ENCODE measurements around the gene OR2F2.

Gene OR2F2

DNA sequence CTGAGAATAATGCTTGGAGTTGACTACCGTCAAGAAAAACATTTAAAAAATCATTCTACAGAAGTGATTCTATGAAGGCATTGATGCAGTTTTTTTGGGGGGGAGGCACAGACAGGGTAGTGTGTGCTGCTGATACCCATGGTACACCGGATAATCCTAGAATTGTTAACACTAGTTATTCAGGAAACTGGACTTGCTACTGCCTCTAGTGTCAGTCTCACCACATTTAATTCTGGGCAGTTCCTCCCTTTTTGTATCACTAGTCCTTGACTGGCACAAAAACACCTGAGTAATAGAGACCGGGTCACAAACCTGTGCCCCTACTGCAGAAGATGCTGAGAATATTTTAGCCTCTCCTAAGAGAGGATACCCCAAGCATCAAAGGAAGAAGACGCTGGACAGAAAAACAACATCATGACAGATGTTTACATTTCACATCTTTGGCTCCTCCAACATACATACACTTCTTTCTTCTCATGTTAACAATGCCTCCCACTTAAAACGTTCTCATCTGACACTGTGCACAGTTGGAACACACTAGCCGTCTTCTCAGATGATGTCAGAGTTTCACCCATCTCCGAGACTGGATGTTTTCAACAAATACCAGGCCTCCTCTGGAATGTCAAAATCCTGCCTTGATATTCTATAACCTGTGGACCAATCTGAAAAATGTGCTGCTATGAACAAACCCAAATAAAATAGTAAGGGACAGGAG, 19.9 kb upstream of the OR2F2 start:
- no peak for DNase-seq

- DNase-seq = no peak
Measured at GRCh38 chr7:143924851-143925250, 10.2 kb upstream of the OR2F2 start.

DNA sequence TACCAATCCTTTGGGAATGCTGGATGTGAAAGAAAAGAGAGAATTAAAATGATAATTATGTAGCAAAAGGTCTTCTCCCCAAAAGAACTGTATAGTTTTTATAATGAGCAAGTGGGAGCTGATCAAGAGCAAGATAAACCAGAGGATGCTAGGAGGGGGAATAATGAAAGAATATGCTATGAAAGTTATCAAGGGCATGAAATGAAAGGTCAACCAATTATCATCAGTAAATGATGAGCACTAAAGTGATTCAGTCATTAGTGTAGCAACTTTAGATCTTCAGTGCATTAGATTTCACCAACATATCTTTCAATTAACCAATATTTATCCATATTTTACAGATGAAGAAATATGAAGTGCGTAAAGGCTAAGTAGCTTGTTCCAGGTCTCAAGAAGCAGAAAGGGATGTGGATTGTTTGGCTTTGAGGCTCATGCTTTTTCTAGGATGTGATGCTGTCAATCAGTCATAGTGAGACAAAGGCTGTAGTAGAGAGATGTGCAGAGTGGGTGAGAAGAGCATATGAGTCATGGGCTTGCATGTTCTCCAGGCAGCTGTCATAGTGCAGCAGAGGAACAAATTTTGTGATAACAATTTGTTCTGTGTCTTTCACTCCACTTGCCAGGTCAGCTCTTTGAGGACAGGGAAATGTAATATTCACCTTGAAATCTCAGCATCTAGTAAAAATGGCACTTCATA, 5.7 kb upstream of the OR2F2 start:
- DNase-seq = no peak

GRCh38 chr7:143931739-143932138, 3.3 kb upstream of the OR2F2 start:
- DNase-seq = no peak

DNA sequence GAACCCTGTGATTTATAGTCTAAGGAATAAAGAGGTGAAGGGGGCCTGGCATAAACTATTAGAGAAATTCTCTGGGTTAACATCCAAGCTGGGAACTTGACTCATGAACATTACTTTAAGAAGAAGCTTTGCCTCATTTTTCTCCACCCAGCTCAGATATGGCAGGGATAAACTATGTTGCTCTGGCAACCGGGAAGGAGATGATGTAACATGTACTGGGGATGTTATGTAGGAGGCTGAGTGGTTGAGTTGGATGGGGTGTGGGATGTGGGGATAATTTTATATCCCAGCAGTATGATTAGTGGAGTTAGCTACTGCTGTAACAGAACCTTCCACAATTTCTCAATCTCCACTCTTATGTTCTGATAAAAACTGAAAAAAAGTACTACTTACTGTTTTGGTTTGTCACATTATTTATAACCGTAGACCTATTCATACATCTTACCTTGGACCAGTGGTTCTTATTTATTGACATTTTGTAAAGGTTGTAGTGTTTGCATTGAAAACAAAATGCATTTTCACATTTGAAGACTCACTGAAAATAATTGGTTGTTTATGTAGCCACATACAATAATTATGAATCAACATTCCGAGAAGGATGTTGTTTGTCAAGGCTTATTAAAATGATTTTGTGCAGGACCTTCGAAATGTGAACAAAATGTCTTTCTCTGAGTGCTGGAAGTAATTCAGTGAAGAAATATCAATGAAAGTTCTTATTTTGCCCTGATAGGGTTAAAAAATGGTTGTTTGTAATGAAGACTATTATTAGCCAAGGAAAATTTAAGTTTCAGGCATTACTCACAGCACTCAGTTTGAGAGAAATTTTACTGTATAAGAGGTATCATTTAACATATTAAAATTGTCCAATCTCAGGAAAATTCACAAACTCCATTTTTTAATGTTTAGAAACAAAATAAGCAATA, 1.3 kb downstream of the OR2F2 start:
- DNase-seq = no peak

- DNase-seq = no peak
Measured at GRCh38 chr7:143938379-143939243, 3.6 kb downstream of the OR2F2 start.

- DNase-seq = no peak
Measured at GRCh38 chr7:143945423-143945822, 10.4 kb downstream of the OR2F2 start.

DNA sequence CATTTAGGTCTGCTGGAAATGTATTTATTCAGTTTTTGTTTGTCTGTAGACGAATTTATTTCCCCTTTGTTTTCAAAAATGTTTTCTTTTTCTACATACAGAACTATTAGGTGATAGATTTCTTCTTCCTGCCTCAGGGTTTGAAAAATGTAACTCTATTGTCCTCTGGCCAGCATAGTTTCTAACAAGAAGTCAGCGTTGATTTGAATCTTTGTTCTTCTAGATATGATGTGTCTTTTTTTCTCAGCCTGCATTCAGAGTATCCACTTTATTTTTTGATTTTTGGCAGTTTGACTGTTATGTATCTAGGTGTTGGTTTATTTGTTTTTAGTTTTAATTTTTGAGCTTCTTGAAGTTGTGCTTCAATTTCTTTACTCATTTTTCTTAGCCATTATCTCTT, 12.1 kb downstream of the OR2F2 start:
- no peak for DNase-seq

GRCh38 chr7:143948733-143949132, 13.7 kb downstream of the OR2F2 start:
- no peak for DNase-seq

- DNase-seq = no peak
Measured at GRCh38 chr7:143953421-143953820, 18.4 kb downstream of the OR2F2 start.

DNA sequence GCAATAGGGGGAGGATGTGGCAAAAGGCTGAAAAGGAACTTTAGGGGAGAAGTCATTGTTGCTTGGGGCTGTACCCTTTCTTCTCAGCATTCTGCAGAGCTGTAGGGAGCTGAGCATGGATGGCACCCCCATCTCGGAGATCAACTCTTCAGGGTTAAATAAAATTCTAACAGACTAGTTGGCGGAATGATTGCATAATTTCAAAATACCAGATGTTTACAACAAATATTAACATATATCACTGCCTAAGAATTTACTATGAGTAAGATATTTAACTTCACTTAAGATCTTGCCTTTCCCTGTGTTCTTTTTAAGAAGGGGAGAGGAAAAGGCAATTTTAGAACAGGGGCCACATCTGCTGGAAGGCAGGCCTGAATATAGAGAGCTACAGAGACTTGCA, 19.1 kb downstream of the OR2F2 start:
- no peak for DNase-seq

GRCh38 chr7:143954544-143954943, 19.5 kb downstream of the OR2F2 start, which contains the start of gene OR2F1:
OR2F1 (plus strand) TSS chr7:143954844; CDS start chr7:143959971, 5,127 bp downstream.
- no peak for DNase-seq

DNA sequence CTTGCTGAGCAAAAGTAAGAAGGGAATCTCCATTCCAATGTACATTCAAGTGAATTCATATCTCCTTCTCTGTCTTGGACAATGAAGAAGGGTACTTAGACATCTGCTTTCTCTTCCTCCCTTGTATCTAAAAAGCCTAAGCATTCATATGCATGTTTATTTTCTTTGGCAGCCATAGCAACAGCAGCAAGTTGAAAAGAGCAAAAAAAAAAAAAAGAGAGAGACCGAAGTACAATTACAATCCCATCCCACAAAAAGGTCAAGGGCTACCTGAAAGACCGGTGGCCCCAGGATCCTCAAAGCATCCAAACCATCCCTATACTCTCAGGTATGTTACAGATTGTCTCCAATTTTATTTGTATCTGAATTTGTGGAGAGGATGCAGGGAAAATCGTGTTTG, 23.7 kb downstream of the OR2F2 start:
- DNase-seq = no peak

GRCh38 chr7:143960813-143961610, 26.0 kb downstream of the OR2F2 start:
- no peak for DNase-seq

GRCh38 chr7:143965280-143965679, 30.2 kb downstream of the OR2F2 start:
- DNase-seq = no peak

DNA sequence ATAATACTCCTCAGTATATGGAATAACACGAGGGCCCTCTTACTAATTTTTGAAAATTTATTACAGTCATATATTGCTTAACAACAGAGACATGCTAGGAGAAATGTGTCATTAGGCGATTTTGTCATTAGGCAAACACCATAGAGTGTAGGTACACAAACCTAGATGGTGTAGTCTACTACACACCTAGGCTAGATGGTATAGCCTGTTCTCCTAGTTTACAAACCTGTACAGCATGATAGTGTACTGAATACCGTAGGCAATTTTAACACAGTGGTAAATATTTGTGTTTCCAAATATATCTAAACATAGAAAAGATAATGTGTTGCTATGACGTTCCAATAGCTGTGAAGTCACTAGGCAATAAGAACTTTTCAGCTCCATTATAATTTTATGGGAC, 32.4 kb downstream of the OR2F2 start:
- no peak for DNase-seq

DNA sequence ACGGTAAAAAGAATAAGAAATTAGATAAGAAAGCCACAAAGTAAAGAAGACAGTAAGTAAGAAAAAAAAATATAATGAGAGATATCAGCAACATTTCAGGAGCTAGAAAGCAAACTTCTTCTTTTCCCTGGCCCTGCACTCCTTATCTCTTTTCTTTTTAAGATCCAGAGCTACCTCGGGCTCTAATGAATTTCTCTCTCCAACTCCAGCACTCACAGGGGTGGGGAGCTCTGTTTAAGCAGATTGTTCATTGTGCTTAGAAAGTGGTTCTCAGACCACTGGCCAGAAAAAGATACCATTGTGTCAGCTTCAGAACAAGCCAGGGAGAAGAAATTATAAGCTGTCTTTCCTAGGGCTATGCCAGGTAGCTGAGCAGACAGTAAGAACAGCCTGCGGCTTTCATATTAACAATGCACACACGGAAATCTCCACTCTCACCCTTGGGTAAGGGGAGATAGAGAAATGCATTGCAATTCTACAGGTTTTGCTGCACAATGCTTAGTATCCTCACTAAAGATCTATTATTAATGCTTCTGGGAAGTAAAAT, 38.9 kb downstream of the OR2F2 start:
- DNase-seq = no peak

DNA sequence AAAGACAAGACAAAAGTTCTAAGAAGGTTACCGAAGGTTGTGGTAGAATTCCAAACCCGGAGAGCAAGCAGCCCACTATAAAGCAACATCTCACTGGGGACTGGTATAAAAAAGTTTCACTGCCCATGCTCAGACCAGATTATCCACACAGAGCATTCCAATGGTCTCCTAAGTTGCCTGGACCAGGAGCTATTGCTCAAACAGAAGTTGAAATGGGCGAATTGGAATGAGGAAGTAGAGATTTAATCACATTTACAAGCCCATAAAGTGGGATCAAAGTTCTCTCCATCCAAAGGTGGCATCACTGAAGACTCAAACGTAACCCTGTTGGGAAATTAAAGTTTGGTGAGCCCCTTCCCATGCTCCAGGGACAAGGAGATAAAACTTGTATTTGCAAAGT, 39.4 kb downstream of the OR2F2 start:
- DNase-seq = no peak

- DNase-seq = no peak
Measured at GRCh38 chr7:143975617-143976016, 40.6 kb downstream of the OR2F2 start.

- no peak for DNase-seq
Measured at GRCh38 chr7:143978585-143978984, 43.6 kb downstream of the OR2F2 start.

DNA sequence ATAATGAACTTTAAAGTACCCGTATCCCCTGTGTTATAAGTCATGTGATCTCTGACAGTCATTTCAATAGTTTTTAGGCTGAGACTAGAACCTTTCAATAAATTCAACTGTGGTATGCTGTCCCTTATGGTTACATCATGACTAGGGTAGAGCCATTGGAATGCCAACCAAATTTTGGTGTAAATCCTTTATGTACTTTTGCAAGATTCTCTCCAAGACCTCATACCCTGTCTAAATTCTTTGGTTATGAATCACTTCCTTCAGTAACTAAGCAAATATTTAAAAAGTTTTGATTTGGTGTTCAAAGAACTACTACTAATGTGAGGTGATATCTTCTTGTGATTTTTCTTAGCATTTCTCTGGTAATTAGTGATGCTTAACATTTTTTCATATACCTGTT, 44.3 kb downstream of the OR2F2 start:
- no peak for DNase-seq
